Activated CD4-positive, CD25-positive, alpha-beta regulatory T cell treated with anti-CD3 and anti-CD28 coated beads, Interleukin-2, amount 50 U/mL, for 16 hours (primary cell): ENCODE measurements around the gene GAB2.

Experiments
- DNase-seq: peaks from one replicate; pipeline ENCODE4 v3.0.0-alpha.2; 2020; ENCODE audit warnings: low read depth, low spot score

The GAB2 gene

GRCh38 chr11:78400702-78401101 is 16.9 kb downstream of the GAB2 start:
- no peak for DNase-seq

- DNase-seq: no peak
Measured at GRCh38 chr11:78400116-78400515, 17.5 kb downstream of the GAB2 start.

GRCh38 chr11:78399136-78399535 is 18.5 kb downstream of the GAB2 start:
- DNase-seq: no peak

DNA sequence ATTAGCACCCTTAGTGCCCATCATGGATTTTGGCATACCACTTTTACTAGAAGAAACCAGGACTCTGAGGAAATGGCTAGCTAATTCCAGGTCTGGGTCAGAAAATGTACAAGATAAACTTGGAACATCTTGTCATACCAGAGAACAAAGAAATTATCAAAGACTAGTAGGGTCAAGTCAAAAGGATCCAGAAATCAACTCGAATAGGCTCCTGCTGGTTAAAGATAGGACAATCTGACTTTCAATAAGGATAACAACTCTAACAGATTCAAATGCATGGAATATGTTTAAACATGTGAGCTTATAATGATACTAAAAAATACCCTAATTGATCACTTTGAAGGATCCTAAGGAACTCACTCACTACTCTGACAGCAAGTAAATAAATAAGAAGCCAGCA is 18.9 kb downstream of the GAB2 start:
- DNase-seq: no peak

DNA sequence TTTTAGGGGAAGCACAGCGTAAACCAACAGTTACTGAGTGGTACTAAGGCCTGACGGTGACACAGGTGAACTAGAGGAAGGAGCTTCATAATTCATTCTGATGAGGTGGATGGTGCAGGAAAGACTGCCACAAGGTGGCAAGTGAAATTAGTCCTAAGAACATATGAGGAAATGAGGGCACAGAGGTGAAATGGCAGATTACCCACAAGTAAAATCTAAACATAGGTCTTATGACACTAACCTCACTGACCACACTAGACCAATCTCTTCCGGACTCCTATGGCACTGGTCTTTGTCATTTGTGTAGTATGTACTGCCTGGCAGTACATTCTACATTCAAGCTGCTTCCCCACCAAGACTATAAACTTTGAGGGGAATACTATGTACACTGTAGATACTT is 20.2 kb downstream of the GAB2 start:
- no peak for DNase-seq

- no peak for DNase-seq
Measured at GRCh38 chr11:78395597-78395996, 22.0 kb downstream of the GAB2 start.

- DNase-seq: no peak
Measured at GRCh38 chr11:78392854-78393253, 24.8 kb downstream of the GAB2 start.

DNA sequence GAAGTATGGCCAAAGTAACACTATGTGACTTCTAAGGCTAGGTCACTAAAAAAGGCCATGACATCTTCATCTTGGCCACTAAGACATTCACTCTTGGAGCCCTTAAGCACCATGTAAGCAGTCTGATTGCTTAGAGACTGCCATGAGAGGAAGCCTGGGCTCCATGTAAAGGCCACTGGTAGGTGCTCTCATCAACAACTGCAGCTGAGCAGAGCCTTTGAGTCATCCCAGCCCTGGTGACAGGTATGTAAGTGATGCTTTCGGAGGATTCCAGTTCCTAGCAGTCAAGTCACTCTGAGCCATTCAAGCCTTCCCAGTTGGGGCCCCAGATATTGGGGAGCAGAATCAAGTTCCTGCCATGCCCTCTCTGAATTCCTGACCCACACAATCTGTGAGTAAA is 26.2 kb downstream of the GAB2 start:
- DNase-seq: no peak

DNA sequence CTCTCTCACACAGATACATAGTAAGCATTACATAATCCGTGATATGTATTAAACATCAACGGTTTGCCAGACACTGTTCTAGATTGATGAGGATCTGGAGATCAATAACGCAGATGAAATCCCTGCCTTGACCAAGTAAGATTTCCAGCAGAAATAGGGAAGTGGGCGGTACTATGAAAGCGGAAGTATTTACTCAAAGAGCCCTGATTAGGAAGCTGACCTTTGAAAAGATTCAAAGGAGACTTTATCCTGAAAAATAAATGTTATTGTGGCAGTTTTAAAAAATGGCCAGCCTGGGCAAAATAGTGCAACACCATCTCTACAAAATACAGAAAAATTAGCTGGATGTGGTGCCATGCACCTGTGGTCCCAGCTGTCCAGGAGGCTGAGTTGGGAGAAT is 26.8 kb downstream of the GAB2 start:
- no peak for DNase-seq

GRCh38 chr11:78386215-78386941 is 31.2 kb downstream of the GAB2 start:
- no peak for DNase-seq

GRCh38 chr11:78385205-78385604 is 32.4 kb downstream of the GAB2 start:
- DNase-seq: no peak

GRCh38 chr11:78384231-78384630 is 33.4 kb downstream of the GAB2 start:
- DNase-seq: no peak

DNA sequence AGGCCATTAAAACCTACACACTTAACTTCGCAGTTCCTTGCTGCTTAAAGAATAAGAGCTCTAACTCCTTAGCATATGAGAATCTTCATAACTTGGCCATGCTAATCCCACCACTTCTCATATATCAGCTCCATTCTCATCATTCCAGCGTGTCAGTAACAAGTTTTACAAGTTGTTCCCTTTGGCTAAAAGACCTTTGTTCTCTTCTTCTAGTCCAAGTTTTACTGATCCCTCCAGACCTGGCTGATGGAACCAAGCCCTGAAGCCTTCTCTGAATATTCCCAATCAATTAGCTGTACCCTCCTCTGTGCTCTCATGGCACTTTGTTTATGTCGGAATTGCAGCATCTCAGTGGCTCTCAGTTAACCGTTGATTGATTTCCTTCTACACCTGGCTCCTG is 35.8 kb downstream of the GAB2 start:
- DNase-seq: no peak

DNA sequence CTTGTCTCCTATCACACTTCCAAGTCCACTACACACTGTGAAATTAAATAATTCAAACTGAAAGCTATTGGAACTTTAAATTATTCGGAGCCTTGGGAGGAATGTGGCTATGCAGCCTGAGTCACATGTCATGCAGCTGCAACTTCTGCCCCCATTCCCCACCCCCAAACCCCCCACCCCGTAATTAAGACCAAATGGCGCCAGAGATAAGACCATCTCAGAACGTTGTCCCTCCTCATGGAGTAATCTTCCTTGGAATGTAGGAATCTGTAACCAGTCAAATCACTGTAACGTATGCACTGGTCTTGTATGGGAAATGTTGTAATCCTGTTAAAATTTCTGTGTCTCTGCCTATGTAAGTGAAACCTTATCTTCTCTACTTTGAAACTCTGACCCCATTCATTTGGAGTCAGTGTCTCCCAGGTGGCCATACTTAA is 37.0 kb downstream of the GAB2 start:
- no peak for DNase-seq

DNA sequence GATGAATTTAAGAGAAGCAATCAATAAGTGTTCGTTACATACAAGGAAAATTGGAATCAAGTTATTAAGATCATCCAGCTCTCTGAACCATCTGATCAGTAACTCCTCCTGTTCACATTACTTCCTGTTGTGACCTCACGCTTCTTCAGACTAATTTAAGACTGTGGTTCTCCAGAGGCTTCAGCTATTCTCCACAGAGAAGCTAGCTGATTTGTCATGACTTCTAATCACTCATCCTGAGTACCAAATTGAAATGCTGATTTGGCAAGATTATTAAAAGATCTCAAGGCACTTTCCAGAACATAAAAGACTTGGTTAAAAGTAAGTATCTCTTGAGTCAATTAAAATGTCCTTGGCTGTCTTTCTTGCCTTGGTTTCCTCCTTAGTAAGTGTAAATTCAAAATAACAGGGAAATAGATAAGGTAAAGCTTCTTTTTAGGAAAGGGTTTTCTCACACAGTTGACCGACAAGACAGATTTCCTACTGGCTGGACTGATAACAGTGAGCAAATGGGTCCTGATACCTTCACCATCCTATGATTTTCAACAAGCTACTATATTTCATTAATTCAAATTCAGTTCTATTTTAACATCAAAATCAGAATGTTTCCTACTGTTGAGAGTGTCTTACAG is 38.5 kb downstream of the GAB2 start:
- DNase-seq: no peak

- no peak for DNase-seq
Measured at GRCh38 chr11:78377625-78378418, 39.8 kb downstream of the GAB2 start.

DNA sequence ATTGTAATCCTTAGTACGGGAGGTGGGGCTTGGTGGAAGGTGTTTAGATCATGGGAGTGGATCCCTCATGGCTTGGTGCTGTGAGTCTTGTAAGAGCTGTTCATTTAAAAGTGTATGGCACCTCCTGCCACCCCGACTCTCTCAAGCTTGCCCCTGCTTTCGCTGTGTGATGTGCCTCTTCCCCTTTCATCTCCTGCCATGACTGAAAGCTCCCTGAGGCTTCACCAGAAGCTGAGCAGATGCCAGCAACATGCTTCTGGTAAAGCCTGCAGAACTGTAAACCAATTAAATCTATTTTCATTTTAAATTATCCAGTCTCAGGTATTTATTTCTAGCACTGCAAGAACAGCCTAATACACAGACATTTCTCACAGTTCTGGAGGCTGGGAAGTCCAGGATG is 40.8 kb downstream of the GAB2 start:
- DNase-seq: no peak

GRCh38 chr11:78374917-78375316 is 42.7 kb downstream of the GAB2 start:
- no peak for DNase-seq

DNA sequence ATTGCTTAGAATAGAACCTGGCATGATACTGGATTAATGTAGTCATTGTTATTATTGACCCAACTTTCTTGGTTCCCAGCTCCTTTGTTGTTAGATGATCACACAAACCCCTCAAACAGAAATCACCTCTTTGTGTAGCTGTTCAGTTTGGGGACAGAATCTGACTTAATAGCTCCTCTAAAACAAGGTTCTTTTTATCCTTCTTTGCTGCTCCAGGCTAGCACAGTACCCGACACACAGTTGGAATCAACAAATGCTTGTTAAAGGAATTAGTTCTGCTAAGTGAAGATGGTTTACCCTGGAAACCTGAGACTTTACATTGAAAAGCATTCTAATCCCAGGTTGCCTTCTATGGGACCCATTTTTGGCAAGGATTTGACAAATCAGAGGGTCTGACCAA is 43.9 kb downstream of the GAB2 start:
- DNase-seq: no peak

DNA sequence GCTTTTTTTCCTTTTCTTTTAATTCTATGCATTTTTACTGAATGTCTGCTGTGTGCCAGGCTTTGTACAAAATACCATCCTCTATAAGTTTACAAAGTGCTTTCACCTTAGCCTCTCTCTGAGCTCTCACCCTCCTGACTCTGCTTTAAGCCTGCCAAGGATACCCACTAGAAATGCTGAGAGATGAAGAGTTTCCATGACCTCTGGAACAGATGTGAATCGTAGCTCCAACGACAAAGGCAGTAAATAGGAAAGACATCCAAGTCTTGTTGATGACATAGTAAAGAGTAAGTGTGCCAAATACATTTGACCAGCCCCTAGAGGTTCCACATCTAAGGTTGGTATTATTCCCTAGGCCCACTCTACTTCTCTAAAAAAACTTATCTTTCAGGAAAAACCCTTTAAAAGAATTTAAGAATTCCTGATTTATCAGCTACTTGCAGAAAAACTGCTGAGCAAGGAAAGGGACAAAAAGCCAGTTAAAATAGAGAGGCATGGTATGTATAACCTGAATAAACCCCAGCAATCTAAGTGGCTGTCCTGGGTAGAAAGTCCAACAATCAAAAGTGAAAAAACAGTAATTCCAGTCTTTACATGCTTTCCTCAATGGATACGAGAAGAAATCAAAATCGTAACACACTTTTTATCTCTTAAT is 45.4 kb downstream of the GAB2 start:
- no peak for DNase-seq

DNA sequence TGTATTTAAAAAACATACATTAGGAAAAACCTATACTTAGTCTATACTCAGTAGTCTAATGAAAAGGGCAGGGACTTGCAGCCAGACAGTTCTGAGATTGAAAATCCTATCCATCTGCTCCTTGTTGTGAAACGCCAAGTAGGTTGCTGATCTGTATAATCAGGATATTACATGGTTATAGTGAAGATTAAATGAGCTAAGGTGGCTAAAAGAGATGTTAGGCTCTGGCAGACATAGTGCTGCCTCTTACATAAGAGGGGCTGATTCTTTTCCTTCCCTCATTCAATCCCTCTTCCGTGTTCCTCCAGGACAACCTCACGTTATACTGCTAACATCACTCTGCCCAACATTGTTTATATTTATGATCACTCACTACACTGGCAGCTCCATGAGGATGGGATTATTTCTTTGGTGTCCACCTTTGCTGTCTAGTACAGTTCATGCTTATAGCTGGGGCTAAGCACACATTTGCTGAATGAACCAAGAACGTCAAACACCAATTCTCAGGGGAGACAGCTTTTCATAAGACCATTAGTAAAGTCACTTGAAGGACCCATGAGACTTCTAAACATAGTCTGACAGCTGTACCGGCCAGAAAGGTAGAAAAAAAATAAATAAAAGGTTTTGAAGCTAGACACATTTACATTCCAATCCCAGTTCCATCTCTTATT is 46.3 kb downstream of the GAB2 start:
- no peak for DNase-seq
